AG20443 (cell line): Measurements from ENCODE around the gene CHRNB2.

Experiments used
- DNase-seq: peaks from one replicate; pipeline ENCODE4 v3.0.0; 2012; ENCODE audit warnings: low spot score, mixed read lengths

The CHRNB2 gene

DNA sequence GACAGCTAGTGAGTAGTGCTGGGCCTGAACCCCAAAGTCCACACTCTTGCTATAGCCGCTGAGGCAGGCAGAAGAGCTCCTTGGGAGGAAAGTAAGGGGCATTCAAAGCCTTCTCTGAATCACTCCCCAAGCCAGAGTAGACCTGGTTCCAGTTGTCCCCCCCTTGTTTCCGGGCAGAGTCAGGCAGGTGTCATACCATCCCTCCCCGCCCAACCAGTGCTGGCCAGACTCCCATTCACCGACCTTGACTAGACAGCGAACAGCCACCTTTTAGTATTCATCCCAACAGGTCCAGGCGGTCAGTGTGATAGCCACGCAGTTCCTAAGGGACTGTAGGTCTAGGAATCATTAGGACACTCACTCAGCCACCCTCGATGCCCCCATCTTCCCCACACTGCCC, 11.8 kb downstream of the CHRNB2 start:
- no peak for DNase-seq

DNA sequence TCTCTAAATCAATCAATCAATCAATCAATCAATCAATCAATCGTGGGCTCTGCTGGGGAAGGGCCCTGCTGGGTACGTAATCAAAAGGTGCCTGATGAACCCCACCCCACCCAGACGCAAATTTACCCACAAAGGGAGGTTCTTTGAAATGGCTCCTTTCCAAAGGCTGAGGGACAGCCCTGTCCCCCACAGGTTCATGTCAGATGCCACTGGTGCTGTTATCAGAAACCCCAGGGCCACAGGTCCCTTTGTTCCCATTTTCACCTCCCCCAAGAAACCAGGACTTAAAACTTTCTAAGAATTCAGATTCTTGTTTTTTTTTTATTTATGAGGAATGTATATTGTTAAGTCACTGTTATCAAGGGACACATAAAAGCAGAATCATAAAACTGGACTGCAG, 14.2 kb downstream of the CHRNB2 start:
- no peak for DNase-seq

DNA sequence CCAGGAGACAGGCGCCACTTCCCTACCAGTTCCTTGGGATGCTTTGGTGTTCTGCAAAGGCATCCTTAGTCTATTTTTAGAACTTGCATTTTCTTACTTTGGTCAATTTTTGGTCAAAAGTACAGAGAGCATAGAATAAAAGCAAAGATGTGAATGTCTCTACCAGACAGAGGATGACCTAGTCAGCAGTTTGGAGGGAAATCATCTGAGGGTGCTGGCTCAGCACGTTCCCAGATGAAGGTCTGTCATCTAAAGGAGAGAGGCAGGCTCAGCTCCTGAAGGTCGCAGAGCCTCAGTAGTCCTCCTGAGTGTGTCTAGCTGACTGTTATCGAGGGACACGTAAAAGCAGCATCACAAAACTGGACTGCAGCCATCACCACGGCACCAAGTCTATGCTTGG, 15.3 kb downstream of the CHRNB2 start:
- no peak for DNase-seq

DNA sequence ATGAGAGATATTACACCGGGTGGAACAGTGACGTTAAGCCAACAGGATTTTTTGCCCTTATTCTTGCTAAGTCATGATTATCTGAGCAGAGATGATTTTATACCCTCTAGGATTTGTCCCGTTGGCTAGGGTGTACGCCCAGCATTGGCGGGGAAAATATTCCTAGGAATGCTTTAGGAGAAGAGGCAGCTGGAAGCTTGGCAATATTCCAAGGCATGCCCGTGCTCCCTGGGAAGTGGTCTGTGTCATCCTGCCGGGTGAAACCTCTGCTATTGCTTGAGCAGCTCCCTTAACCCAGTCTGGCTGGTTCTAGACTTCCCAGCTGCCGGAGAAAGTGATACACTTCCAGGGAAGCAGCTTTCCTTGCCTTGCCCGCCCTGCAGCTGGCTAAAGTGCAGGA, 16.2 kb downstream of the CHRNB2 start:
- no peak for DNase-seq

DNA sequence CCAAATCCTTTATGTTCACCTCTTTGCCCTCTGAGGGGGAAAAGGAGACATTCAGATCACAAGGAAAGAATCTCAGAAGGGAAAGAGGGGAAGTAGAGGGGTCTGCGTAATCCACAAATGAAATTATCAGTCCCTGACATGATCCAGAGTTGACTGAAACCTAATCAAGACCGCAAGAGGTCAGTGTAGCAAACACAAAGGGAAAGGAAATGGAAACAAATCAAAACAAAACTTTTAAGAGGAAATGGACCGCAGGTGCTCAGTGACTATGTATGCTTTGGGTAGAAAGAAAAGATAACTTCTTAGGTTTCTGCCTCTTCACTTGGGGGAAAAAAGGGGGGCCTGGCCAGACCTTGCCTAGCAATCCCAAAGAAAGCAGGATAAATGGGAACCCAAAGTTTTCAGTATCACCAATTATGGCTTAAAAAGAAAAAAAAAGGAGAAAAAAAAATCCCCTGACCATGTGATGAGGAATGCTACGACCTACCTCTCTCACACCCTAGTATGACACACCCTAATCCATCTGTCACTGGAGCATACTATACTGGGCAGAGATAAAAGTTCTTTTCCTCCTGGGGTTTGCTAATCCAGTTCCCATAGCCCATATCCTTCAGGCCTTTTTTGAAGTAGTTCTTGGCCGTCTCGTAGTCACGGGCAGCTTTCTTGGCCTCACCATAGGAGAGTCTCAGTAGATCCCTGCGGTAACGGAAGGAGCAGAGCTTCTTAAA, 16.9 kb downstream of the CHRNB2 start:
- DNase-seq: no peak

DNA sequence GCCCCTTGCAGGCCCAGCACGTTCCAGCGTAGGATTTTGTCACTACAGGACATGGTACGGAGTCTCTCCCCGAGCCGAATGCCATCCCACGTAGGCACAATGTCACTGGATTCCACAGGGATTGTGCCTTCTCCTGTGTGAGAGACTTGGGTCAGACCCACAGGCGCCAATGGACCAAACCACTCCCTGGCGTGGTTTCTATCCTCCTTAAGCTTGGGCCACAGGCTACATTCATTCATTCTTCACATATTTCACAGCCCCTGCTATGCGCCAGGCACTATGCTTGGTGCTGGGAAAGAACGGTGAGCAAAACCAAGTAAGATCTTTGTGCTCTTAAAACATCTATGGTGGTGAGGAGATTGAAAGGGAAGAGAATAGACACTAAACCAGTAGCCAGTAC, 18.7 kb downstream of the CHRNB2 start:
- no peak for DNase-seq

DNA sequence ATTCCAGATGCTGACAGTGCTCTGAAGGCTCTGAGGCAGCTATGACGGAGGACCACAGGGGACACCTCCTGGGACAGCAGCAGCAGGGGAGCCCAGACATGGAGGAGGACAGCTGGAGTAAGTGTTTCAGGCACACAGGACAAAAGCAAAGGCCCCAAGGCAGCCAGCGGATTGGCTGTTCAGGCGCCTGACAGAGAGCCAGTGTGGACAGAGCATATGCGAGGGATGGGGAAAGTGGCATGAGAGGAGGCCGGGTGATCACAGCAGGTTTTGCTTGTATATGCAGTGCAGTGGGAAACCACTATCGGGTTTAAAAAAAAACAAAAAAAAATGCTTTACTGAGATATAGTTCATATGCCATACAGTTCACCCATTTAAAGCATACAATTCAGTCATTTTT, 19.1 kb downstream of the CHRNB2 start:
- DNase-seq: no peak

DNA sequence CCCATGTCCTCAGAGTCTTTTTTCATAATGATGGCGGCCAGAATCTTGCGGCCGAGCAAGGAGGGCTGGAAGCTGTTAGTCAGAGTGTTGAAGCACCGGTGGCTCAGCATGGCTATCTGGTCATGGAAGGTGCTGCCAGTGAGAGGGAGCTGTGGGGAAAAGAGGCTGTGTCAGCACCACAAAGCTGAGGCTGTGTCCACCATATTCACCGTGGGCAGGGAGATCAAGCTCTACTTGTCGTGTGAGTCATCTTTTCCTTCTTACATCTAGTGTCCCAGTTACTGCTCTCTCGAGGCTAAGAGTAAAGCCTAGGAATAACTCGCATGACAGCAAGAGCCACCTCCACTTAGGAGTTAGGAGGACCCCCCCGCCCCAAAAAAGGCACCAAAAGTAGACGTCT, 22.2 kb downstream of the CHRNB2 start:
- no peak for DNase-seq

DNA sequence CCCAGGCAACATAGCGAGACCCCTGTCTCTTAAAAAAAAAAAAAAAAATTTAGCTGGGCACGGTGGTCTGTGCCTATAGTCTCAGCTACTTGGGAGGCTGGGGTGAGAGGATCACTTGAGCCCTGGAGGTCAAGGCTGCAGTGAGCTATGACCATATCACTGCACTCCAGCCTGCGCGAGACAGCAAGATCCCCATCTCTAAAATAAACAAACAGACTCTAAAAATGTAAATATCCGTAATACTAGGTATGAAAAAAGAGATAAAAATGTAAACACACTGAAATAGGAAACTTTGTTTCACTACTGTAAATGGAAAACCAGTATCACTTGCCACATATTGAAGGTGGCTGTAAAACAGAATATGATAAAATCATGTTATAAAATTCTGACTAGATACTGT, 23.2 kb downstream of the CHRNB2 start:
- DNase-seq: no peak

DNA sequence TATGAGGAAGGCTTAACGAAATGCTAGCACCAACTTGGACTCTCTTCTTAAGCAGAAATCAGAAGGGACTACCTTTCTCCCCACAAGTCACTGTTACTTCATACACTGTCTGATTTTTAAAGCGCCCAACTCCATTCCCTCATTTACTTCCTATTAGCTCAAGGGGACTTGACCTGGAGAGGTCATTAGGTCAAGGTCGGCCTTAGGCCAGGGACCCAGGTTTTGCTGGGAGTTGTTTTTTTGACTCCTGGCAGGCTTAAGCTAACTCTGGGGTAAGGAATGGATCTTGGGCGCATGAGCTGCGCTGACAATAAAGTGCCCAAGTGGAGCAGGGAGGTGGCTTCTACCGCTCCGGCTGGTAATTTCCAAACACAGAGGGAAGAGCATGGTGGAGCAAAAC, 23.6 kb downstream of the CHRNB2 start:
- DNase-seq: no peak

DNA sequence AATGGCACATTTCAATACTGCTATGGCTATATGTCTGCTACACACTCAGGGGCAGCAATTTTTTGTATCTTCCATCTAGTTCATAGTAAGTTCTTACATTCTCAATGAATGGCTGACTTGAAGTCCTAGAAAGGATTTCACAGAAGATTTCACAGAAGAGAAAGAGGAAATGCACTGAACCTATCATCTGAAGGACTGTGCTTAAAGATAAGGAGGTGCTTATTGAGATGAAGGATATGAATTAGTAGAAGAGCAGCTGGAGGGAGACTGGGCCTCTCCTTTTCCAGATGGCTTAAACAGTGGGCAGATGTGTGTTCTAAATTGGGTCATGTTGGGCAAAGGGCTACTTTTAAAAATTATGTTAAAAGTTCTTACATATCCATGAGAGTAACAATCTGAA, 25.8 kb downstream of the CHRNB2 start:
- no peak for DNase-seq

DNA sequence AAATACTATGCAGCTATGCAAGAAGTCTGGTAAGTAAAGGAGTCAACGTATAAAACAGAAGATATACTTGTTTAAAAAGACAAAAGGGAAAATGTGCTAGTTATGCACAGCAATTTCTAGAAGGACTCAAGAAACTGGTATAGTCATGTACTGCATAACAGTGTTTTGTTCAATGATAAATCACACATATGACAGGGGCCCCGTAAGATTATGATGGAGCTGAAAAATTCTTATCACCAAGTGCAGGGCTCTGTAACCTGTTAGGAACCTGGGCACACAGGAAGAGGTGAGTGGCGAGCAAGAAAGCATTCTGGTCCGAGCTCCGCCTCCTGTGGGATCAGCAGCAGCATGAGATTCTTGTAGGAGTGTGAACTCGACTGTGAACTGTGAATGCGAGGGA, 27.2 kb downstream of the CHRNB2 start:
- no peak for DNase-seq

DNA sequence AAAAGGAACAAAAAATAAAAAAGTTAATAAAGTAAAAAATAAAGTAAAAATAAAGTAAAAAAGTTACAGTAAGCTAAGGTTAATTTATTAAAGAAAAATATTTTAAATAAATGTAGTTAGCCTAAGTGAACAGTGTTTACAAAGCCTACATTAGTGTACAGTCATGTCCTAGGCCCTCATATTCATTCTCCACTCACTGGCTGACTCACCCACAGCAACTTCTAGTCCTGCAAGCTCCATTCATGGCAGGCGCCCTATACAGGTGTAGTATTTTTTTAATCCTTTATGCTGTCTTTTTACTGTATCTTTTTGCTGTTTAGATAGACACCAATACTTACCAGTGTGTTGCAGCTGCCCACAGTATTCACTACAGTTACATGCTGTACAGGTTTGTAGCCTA, 28.0 kb downstream of the CHRNB2 start:
- DNase-seq: no peak

DNA sequence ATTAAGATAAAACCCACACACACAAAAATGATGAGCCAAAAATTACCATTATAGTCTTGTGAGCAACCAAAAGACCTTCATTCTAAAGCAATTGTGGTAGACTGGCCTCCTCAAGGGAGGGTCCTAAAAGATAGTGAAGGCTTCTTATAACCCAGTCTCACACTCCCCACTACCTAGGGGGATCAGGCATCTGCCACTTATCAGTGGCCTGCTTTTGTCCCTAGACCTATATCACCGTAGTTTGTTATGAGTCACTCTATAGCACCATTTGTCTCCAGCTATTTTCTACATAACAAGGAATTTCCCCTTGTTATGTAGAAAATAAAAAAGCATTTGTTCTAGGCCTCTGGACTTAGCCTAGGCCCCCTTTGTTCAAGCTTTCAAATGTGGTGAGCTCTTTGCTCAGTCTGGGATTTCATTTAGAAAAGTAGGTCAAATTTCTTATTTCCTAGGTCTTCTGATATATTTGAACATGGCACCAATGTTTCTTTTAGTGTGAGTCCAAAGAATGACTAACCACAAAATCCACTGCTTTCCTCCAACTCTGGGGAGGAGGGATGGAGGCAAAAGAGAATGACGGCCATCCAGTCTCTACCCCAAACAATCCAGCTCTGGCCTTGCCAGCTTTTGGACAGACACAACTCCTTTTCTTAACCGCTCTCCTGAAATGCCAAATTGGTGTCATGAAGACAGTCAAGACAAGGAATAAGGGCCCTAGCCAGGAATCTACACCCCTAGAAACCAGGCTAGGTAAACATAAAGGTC, 31.5 kb downstream of the CHRNB2 start:
- no peak for DNase-seq

DNA sequence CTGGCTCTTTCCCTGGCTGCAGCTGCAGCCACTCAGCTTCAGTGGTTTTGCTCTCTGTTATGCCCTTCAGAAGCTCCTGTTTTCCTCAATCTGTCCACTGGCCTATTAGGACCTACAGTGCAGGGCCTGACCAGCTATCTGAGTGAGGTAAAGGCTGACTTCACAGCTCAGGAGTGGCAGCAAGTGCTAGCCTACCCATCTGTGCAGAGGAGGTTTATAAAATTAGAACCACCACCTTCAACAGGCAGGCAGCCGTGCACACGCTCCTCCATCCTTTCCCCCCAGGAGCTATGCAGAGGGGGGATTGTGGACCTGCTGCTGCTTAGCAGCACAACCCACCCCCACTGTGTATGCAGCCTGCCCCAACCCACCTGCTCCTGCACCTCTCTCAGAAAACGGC, 32.1 kb downstream of the CHRNB2 start:
- DNase-seq: no peak

DNA sequence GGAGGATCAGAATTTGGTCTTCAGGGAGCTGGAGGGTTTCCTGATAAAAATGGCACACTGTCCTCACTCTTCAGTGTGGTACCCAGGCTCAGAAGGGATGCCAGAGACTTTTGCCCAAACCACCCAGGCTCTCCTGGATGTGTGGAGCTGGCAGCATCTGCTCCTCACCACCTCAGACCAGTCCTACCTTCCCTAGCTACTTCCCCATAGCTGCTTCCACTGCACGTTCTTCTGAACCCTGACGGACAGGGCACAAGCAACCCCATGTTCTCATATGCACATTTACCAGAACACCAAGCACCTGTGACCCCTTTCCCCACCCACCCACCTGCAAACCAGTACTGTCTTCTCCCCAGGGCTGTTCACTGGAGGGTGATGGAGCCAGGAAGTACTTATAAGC, 35.7 kb downstream of the CHRNB2 start:
- no peak for DNase-seq

DNA sequence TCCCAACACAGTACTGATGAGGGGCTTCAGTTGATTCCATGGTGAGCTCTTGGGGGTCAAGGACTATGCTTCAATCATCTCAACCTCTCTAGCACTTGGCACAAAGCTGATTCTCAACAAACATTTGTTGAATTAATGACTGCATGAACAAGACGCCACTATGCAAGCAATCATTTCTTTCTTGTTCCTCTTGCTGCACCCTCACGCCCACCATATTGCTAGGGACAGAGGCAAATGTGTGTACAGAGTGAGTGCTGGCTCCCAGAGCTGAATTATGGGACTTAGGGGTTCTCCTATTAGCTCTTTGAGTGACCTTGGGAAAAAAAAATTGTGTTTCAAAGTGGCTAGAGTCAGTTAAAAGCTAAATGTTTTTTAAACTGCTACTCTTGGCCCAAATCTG, 38.0 kb downstream of the CHRNB2 start:
- DNase-seq: no peak

DNA sequence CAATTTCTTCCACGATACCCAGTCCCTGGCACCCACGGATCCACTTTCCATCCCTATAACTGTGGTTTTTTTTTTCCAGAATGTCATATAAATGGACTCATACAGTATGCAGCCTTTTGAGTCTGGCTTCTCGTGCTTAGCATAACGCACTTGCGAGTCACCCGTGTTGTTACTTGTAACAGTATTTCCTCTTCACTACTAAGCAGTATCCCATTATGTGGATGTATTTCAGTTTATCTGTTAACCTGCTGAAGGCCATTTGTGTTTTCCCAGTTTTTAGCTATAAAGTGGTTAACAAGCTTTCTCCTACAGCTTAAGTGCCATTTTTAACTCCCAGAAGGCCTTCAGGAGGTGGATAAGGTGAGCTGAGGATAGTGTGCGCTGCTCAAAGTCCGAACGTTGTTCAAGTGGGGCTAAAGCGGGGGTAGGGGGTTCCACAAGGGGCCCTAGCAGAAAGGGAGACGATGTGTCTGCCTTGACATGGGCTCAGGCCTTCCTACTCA, 39.6 kb downstream of the CHRNB2 start:
- peak; percentile 24 for DNase-seq

DNA sequence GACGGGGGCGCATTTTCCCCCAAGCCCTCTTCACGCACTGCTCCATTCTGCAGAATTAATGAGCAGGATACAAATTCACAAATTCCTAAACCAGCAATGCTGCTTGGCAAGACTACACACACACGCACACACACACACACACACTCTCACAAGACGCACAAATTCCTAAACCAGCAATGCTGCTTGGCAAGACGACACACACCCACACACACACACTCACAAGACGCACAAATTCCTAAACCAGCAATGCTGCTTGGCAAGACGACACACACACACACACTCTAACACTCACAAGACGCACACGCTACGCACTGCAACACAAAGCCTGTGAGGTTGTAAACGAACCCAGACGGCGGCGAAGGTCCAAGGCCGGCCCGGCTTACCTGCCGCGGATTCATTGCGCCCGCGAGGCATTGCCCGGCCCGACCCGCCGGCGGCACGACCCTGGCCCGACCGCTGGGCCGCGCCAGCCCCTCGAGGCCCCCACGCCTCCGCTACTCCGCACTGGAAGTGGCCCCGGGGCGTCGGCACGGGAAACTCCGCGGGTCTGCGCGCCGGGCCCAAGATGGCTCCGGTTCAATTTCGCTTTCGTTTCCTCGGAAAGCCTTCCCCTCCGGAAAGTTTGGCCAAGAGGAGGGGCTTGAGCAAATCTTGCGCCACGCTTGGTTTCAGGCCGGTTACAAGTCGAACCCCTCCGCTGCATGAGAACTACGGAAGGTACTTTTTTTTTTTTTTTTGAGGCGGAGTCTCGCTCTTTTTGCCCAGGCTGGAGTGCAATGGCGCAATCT, 40.2 kb downstream of the CHRNB2 start, which contains the start of gene ADAR:
ADAR (minus strand) TSS at position 578 of the 788 bp plus-strand sequence; CDS start at position 398, 180 bp downstream.
- peak; percentile 93 for DNase-seq

DNA sequence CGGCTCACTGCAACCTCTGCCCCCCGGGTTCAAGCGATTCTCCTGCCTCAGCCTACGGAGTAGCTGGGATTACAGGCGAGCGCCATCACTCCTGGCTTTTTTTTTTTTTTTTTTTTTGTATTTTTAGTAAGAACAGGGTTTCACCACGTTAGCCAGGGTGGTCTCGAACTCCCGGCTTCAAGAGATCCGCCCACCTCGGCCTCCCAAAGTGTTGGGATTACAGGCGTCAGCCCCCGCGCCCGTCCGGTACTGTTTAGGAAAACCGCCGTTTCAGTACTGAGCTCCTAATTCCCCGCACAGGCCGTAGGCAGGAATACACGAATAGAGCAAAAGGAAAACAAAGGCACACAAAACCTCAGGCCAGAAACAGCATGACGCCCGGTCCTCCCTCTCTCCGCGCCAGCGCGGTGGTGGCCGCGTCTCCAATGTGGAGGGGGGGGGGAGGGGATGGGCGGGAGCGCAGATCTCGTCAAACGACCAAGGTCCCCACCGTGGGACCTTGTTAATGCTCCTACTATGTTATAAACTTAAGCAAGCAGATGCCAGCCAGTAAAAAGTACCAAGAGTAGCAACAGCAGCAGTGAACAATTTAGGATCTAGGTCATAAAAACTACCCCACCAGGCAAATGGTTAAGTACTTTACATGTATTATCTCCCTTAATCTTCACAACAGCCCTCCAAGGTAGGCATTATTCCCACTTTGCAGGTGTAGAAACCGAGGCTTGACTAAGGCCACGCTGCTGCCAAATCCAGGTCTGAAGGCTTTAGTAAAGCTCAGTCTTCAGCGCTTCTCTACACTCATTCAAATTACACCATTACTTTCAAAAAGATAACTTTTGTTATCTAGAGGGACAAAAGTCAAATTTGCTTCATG, 41.1 kb downstream of the CHRNB2 start:
- DNase-seq: peak; percentile 66
